ENCODE results near the gene PUS10.

PUS10 gene

DNA sequence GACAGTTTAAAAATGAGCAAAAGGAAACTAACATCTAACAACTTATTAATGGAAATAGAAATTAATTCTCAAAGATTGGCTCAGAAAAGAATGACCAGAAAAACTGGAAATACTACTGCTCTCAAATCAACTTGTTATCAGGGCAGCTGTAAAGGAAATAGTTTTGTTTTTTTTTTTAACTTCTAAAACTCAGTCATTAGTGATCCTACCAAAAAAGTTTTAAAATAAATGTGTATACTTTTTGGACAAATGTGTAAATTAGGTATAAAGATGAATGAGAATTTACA is 52.6 kb downstream of the PUS10 start:
- no peak for DNase-seq (ENCODE audit: low spot score)
- TF ChIP-seq, protein P1, sequence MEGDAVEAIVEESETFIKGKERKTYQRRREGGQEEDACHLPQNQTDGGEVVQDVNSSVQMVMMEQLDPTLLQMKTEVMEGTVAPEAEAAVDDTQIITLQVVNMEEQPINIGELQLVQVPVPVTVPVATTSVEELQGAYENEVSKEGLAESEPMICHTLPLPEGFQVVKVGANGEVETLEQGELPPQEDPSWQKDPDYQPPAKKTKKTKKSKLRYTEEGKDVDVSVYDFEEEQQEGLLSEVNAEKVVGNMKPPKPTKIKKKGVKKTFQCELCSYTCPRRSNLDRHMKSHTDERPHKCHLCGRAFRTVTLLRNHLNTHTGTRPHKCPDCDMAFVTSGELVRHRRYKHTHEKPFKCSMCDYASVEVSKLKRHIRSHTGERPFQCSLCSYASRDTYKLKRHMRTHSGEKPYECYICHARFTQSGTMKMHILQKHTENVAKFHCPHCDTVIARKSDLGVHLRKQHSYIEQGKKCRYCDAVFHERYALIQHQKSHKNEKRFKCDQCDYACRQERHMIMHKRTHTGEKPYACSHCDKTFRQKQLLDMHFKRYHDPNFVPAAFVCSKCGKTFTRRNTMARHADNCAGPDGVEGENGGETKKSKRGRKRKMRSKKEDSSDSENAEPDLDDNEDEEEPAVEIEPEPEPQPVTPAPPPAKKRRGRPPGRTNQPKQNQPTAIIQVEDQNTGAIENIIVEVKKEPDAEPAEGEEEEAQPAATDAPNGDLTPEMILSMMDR (IDR thresholded peaks at IDR 0.05; ENCODE audit: extremely low read depth, missing control alignments), result no peak

DNA sequence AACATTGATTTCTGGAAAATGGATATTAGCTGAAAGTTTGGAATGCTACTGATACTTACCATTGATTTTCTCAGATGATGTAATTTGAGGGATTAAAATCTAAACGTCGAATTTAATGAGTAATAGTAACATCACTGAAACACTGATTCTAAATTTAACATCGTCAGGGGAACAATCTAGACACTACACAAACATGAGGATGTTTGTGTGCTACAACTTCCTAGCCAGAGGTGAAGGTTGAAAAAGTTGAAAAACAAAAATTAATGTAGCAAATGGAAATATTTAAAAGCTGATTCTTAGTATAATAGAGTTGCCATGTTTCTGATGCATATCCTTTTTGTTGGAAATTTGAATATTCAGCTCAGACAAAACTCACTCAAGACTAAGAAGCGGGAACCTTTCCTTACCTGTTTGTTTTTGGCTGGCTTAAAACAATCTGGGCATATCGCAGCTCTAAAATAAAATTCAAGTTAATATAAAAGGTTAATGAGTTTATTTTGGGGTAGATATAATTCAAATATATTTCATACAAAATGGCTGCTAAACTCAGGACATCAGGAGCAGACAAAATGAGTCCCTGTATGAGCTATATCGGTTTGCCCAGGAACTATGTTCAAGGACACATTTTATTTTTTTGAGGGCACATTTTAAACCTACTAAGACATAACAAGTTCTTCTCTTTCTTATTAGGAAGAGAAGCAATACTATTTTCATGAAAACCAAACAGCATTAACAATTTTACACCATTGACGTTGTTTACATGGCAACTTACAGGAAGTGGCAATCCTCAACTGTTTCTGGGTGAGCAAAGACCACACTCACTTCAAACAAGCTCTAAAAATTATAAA is 53.2 kb downstream of the PUS10 start:
- TF ChIP-seq, protein P1 (IDR thresholded peaks at IDR 0.05; ENCODE audit: extremely low read depth, missing control alignments), result no peak
- no peak for DNase-seq (ENCODE audit: low spot score)

DNA sequence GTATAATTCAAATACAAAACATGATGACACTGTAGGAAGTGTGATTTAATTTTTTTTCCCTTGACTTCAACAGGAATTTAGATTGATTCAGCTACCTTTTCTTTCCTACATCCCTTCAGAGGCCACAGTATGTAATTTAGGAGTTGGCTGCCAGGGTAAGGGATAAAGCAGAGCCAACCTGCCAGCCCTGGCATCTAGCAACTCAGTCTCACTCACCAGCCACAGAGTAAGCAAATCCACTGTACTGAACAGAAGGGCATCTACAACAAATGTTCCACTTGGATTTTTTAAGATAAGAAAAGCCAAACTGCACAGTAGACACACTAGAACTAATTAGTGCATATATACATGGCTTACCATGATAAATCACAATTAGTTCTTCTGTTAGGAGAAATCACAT is 54.9 kb downstream of the PUS10 start:
- DNase-seq (ENCODE audit: low spot score), result no peak
- TF ChIP-seq, protein P1 (IDR thresholded peaks at IDR 0.05; ENCODE audit: extremely low read depth, missing control alignments), result no peak

GRCh38 chr2:60962528-60962927 is 55.5 kb downstream of the PUS10 start:
- TF ChIP-seq, protein P1 (IDR thresholded peaks at IDR 0.05; ENCODE audit: extremely low read depth, missing control alignments), result no peak
- DNase-seq (ENCODE audit: low spot score), result no peak

DNA sequence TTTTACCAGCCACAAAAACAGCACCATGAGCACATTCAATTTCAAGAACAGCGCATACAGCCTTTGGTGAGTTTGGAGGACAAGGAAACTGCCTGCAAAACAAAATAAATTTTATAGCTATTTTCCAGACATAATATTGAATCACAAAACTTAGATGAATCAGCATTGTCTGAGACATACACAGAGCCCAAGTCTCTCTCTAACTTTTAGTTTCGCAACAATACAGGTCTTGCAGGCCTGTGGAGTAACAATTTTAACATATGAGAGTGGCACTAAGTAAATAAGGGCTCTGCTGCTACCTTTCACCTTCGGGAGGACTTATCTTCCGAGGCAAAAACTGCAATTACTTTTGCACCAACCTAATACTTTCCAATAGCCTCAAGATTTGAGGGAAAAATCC is 56.6 kb downstream of the PUS10 start:
- TF ChIP-seq, protein P1 (IDR thresholded peaks at IDR 0.05; ENCODE audit: extremely low read depth, missing control alignments), result no peak
- DNase-seq (ENCODE audit: low spot score), result no peak

GRCh38 chr2:60960706-60961105 is 57.3 kb downstream of the PUS10 start:
- TF ChIP-seq, protein P1 (IDR thresholded peaks at IDR 0.05; ENCODE audit: extremely low read depth, missing control alignments), result no peak
- DNase-seq (ENCODE audit: low spot score), result no peak

DNA sequence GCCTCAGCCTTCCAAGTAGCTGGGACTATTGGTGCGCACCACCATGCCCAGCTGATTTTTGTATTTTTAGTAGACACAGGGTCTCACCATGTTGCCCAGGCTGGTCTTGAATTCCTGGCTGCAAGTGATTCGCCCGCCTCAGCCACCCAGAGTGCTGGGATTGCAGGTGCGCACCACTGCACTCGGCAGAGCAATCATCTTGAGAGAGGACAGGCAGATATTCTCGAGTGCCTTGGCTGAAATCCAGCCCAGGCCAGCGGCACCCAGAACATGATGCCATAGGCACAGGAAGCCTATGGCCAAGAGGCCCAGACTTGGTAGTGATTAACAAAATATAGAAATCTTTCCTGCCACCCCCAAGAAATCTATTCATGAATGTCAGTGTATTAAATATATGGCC is 58.6 kb downstream of the PUS10 start:
- TF ChIP-seq, protein P1 (IDR thresholded peaks at IDR 0.05; ENCODE audit: extremely low read depth, missing control alignments), result no peak
- no peak for DNase-seq (ENCODE audit: low spot score)
